Activated CD8-positive, alpha-beta memory T cell treated with anti-CD3 and anti-CD28 coated beads, Interleukin-2, amount 50 U/mL, for 48 hours (primary cell): Measurements from ENCODE around the gene NDST4.

ENCODE experiments used
- DNase-seq: peaks from one replicate; pipeline ENCODE4 v3.0.0-alpha.2; 2020

NDST4 gene

DNA sequence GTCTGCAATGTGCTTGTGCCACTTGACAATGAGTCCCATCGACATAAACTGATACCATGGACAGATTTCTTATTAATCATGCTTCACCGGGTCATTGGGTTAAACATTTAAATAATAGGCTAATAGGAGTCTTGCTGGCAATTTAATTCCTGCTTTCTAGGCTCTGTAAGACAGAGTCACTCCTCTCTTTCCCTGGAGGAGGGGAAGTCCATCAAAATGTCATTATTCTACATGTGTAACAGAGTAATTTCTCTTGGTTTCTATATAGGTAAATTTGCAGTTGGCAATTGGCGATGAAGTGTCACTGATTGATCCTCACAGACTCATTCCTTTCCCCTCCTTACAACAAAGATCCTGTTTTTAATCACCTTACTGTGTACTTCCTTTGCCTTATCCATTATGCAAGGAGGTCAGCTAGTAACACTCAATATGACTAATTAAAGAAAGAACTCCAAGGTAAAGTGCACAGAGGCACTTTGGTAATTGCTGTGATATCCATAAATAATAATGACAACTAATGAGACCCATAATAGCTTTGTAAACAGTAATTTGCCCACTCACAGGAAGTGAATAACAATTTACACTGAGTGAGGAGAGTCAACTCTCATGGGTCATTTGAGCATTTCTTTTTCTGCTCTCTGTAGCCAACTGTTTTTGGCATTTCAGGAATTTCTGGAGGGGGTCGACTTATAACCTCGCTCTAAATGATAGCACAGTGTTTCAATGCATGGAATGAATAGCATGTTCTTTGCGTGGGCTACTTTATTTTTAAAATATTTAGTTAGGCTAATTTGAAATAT lies 330.8 kb downstream of the NDST4 start:
- no peak for DNase-seq

DNA sequence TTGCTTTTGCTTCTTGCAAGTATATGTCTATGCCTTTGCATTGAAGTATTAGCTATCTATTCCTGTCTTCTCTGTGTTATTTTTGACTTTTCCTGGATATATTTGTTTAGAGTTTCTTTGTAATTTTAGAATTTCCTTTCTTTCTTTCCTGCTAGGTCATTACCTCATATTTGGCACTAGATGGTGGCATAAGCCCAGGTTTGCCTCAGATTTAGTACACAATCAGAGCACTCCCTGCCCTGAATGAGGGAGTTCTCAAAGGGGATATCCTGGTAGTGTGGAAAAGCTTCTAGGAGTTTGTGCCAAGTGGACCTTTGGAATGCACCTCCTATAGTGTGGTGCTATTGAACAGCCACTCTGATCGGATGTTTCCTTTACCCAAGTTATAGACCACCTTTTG lies 333.2 kb downstream of the NDST4 start:
- DNase-seq = no peak
